ENCODE results near the gene CFAP43. TPM values are rescaled to one million over a fixed set of nuclear protein-coding genes. Genes with fewer than 3 reads are reported as not detected.

Gene CFAP43
- total and polyA plus RNA-seq, 10 of the 15 experiments (the other 5 are each of a cell fraction or from before 2014, with no cell fraction given), result 0.06 to 0.14 (median 0.10) TPM; not detected in 5

- FAIRE-seq (no peak), ATAC-seq (no peak), DNase-seq (ENCODE audit: low read depth, low spot score) (no peak)
- Histone ChIP-seq H3K36me3 (ENCODE audit: control insufficient read depth in 2 of 2, insufficient read depth in 2 of 2, low read length in 1 of 2) (peaks cover 0 to 26% of the 10 kb centered on the region in 2 experiments; a peak in 3 of 4 replicates), H3K27me3 (replicated peaks in 1 of 2; ENCODE audit: control insufficient read depth in 2 of 2, insufficient read depth in 2 of 2, low read length in 1 of 2) (no peaks in the 10 kb centered on the region), H2AFZ (ENCODE audit: control insufficient read depth, low read depth, low read length) (no peak overlapping the region), H3K9ac (ENCODE audit: control insufficient read depth, insufficient read depth, low read length) (no peak overlapping the region), H3K4me3 (no peak overlapping the region), H3K27ac (ENCODE audit: control insufficient read depth, insufficient read depth) (no peak overlapping the region), H4K20me1 (ENCODE audit: control insufficient read depth, insufficient read depth) (no peaks in the 10 kb centered on the region), H3K9me3 (replicated peaks; ENCODE audit: control insufficient read depth, insufficient read depth, low read length) (no peaks in the 10 kb centered on the region), H3K4me2 (ENCODE audit: control insufficient read depth, insufficient read depth) (no peak overlapping the region), H3K4me1 (ENCODE audit: control insufficient read depth, insufficient read depth, low read length) (peaks cover 8% of the 10 kb centered on the region), H3K79me2 (ENCODE audit: control insufficient read depth, insufficient read depth, low read length) (peaks cover 50% of the 10 kb centered on the region)
- ChIA-PET POLR2A (interaction anchor here (4.8 kb wide), 1 partner anchor 10 kb away, joined by 36 read pairs; the partner anchor contains the start of gene GSTO2), CTCF (interaction anchor here (0.7 to 13.2 kb wide), 7 partner anchors 13 to 94 kb away, joined by 3 to 105 read pairs (median 4); no protein-coding TSS in a partner anchor), RAD21 (ENCODE audit: unreplicated experiment) (no interaction called here), SMC1A (ENCODE audit: uncharacterized antibody, unreplicated experiment) (interaction anchor here (0.7 to 7.3 kb wide), 6 partner anchors 9 to 245 kb away, joined by 3 to 30 read pairs (median 5); partner anchors contain the start of gene GSTO2)
- BruUV-seq (replicated peaks), result no TSS peak
- intact Hi-C loops (cut with micrococcal nuclease; ENCODE audit: unreplicated experiment), result no loop called here
- WGBS (ENCODE audit: insufficient coverage, insufficient replicate concordance, low lambda C conversion rate, missing lambda C conversion rate), result 96% methylated on average over 3 of the region's 3 CpGs
- in situ Hi-C loops (cut with MboI), result no loop called here
- TF ChIP-seq NR2F1 (conservative IDR thresholded peaks at IDR 0.05) (no peak), IRF4 (IDR thresholded peaks at IDR 0.05; ENCODE audit: low read depth, low read length) (no peak), WRNIP1 (IDR thresholded peaks at IDR 0.05; ENCODE audit: borderline replicate concordance, low read depth, low read length) (no peak), SKIL (IDR thresholded peaks at IDR 0.05; ENCODE audit: low read depth, poor library complexity, severe bottlenecking) (no peak), YBX1 (IDR thresholded peaks at IDR 0.05) (no peak), TCF12 (IDR thresholded peaks at IDR 0.05; ENCODE audit: low read depth, low read length) (no peak), NBN (IDR thresholded peaks at IDR 0.05) (no peak), ZSCAN29 (IDR thresholded peaks at IDR 0.05) (no peak), ZNF274 (IDR thresholded peaks at IDR 0.05; ENCODE audit: insufficient read depth, insufficient read length) (no peak), ZBTB4 (CRISPR knock-in tag; IDR thresholded peaks at IDR 0.05) (no peak), EZH2 (IDR thresholded peaks at IDR 0.05; ENCODE audit: borderline replicate concordance, control insufficient read depth, low read depth, low read length) (no peak), SIX5 (IDR thresholded peaks at IDR 0.05; ENCODE audit: low read depth, low read length, severe bottlenecking) (no peak), LARP7 (IDR thresholded peaks at IDR 0.05) (no peak), SIN3A (IDR thresholded peaks at IDR 0.05; ENCODE audit: low read depth, low read length) (no peak), POLR2AphosphoS5 (IDR thresholded peaks at IDR 0.05; ENCODE audit: low read length) (no peak), MYB (IDR thresholded peaks at IDR 0.05; ENCODE audit: borderline replicate concordance, low read depth, low read length) (no peak)
These were observed 26.0 kb upstream of the CFAP43 start for GRCh38 chr10:104258209-104258608.

All from GM12878 (cell line).